Measurements from ENCODE around the gene ABCB4. TPM values are rescaled to one million over a fixed set of nuclear protein-coding genes. Genes with fewer than 3 reads are reported as not detected.
A peak's percentile ranks its signal among the peaks of the same experiment; 100 is the strongest.

Gene ABCB4
- total and polyA plus RNA-seq, 12 donors: 1.2 to 14.4 (median 6.8) TPM

- no peaks in the 10 kb centered on the region for H3K4me1 ChIP-seq
- no peak for ATAC-seq
- WGBS, 2 donors: 83 to 86% methylated on average over 3 of the region's 3 CpGs
- no peak overlapping the region for H3K4me3 ChIP-seq
- no peaks in the 10 kb centered on the region for H3K9me3 ChIP-seq
- peaks cover 0 to 44% (median 0%) of the 10 kb centered on the region in 9 donors for H3K36me3 ChIP-seq
- intact Hi-C loops (cut with DNase I): no loop called here
- no peak for DNase-seq
- no peaks in the 10 kb centered on the region for H3K27me3 ChIP-seq
- TF ChIP-seq CTCF (IDR thresholded peaks at IDR 0.05): no peak
- no peak overlapping the region for H3K27ac ChIP-seq
Observed at GRCh38 chr7:87426160-87426559, 49.3 kb downstream of the ABCB4 start.

DNA sequence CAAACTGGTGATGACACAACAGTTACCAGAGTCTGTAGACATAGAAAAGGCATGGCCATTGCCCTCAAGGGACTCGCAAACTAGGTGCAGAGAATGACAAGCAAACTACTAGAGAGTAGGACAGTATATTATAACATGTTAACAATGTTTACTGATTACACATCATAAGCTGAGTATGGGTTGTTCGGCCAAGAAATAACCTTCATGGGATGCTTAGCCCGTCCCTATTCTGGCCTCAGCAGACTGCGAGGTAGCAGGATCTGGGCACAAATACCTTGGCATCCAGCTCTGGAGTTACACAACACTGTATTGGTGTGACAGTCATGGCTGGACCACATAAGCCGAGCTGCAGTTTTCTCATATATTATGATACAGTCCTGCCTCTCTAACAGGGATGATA lies 51.4 kb downstream of the ABCB4 start:
- intact Hi-C loops (cut with DNase I): no loop called here
- ATAC-seq (no peak), DNase-seq (no peak)
- no peaks in the 10 kb centered on the region for H3K9me3 ChIP-seq
- H3K4me3 ChIP-seq: no peak overlapping the region
- TF ChIP-seq CTCF (IDR thresholded peaks at IDR 0.05): no peak
- H3K36me3 ChIP-seq: peaks cover 0 to 35% (median 0%) of the 10 kb centered on the region in 9 donors
- 78 to 87% methylated on average over 5 of the region's 5 CpGs for WGBS, 2 donors
- H3K27me3 ChIP-seq: no peaks in the 10 kb centered on the region
- no peaks in the 10 kb centered on the region for H3K4me1 ChIP-seq
- no peak overlapping the region for H3K27ac ChIP-seq

- 81 to 84% methylated on average over 4 of the region's 4 CpGs for WGBS, 2 donors
- no peak for TF ChIP-seq CTCF (IDR thresholded peaks at IDR 0.05)
Observed at GRCh38 chr7:87420173-87420572, 55.3 kb downstream of the ABCB4 start.

DNA sequence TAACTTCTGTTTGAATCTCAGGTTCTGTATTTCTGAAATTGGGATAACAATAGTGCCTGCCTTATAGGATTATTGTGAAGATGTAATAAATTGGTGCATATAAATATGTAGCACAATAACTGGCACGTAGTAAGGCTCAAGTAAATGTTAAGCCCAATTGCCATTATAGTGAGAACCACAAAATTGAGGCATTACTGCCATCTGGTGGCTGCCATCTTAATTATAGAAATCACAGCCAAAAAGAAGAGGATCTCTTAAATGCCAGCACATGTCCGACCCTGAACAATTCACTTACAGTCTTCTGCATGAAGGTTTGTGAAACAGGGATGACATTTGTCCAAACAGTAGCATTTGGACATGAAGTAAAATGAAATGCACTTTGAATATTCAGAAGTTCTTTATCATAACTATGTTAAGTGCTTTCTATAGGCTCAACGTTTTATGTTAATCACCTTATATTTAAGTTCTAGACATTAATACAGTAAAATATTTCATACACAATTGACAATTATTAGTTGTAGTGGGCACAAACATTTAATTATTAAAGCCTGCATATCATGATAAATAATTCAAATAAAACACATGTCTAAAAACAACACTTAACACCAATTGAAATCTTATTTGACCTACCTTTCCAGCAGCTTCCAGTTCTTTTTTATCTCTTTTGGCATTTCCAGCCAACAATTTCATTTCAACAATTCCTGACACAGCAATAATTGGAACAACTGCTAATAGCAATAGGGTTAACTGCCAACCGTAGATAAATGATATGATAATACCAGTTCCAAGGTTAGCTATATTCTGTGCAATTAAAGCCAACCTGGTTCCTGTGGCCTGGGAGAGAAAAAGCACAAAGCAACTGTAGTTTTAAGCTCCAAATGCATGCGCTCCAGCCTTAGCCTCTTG lies 58.5 kb downstream of the ABCB4 start:
- no peaks in the 10 kb centered on the region for H3K27me3 ChIP-seq
- TF ChIP-seq CTCF (IDR thresholded peaks at IDR 0.05): peak; percentile 43 to 80 (median 68)
- 43 to 51% methylated on average over 5 of the region's 5 CpGs for WGBS, 2 donors
- peaks cover 0 to 3% (median 0%) of the 10 kb centered on the region in 9 donors for H3K36me3 ChIP-seq
- intact Hi-C loops (cut with DNase I): loop anchor here in 8 of 10 donors (1.0 to 2.0 kb wide), 3 partner anchors 104 to 106 kb away; no protein-coding TSS in a partner anchor
- no peaks in the 10 kb centered on the region for H3K9me3 ChIP-seq
- peak in 1 of 2 donors; percentile 66 for DNase-seq
- ATAC-seq: peak in 6 of 8 donors; percentile 25 to 69 (median 51)
- H3K27ac ChIP-seq: no peak overlapping the region
- no peaks in the 10 kb centered on the region for H3K4me1 ChIP-seq
- H3K4me3 ChIP-seq: no peak overlapping the region

More at GRCh38 chr7:87420173-87420572, 55.3 kb downstream of the ABCB4 start:
- intact Hi-C loops (cut with DNase I): no loop called here
- Histone ChIP-seq H3K27ac (no peak overlapping the region), H3K27me3 (no peaks in the 10 kb centered on the region), H3K4me1 (no peaks in the 10 kb centered on the region), H3K9me3 (no peaks in the 10 kb centered on the region), H3K36me3 (peaks cover 0 to 24% (median 0%) of the 10 kb centered on the region in 9 donors), H3K4me3 (no peak overlapping the region)
- ATAC-seq: no peak
- DNase-seq: no peak
